Gastrocnemius medialis (tissue), 4 donors: ENCODE data around the gene OSBPL10.

Experiments
- POLR2A ChIP-seq, 2 donors: fragments of 450-650 bp; IDR thresholded peaks; one replicate each; pipeline ENCODE4 v1.6.1; 2017; ENCODE audit warnings: antibody characterized with exemption in 2 of 2, mild to moderate bottlenecking in 2 of 2, moderate library complexity in 2 of 2
- TF ChIP-seq, protein P1 (sequence below), 5 experiments: fragments of 450-650 bp in 3 of 5; fragments of 200-600 bp in 2 of 5; sonication (generic) in 2 of 5; IDR thresholded peaks in 4 of 5; conservative IDR thresholded peaks in 1 of 5; 1 replicate in 4 of 5; 2 replicates in 1 of 5; pipeline ENCODE4 v1.5.1; 2016 to 2019; ENCODE audit warnings: antibody characterized with exemption in 5 of 5, mild to moderate bottlenecking in 3 of 5, moderate library complexity in 3 of 5

DNA sequence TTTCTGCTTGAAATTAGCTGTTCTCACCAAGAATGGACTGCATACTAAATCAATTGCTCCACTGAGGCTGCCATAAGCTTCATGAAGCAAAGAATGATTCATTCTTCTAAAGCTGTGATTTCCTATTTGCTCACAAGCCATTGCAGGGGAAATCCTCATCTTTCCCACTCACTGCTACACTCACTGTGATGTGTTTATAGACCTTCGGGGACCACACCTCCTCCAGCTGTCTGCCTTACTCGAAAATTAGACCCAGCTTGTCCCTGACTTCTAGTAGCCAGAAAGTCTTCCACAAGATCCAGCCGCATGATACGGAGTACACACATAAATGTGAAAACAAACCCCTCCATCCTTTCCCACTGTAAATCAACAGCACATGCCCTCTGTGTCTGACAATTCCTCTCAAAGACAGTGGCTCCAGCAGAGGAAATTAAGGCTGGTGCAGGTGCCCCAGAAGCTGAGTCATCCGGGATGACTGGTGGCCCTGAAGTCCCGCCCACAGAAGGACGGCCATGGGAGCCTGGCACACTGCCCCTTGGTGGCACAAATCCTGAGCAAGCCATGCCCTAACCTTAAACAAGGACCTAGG lies 276.4 kb downstream of the OSBPL10 start:
- TF ChIP-seq, protein P1, sequence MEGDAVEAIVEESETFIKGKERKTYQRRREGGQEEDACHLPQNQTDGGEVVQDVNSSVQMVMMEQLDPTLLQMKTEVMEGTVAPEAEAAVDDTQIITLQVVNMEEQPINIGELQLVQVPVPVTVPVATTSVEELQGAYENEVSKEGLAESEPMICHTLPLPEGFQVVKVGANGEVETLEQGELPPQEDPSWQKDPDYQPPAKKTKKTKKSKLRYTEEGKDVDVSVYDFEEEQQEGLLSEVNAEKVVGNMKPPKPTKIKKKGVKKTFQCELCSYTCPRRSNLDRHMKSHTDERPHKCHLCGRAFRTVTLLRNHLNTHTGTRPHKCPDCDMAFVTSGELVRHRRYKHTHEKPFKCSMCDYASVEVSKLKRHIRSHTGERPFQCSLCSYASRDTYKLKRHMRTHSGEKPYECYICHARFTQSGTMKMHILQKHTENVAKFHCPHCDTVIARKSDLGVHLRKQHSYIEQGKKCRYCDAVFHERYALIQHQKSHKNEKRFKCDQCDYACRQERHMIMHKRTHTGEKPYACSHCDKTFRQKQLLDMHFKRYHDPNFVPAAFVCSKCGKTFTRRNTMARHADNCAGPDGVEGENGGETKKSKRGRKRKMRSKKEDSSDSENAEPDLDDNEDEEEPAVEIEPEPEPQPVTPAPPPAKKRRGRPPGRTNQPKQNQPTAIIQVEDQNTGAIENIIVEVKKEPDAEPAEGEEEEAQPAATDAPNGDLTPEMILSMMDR (IDR thresholded peaks at IDR 0.05 in 4 of 5, conservative IDR thresholded peaks at IDR 0.05 in 1 of 5), result no peak
- TF ChIP-seq POLR2A (IDR thresholded peaks at IDR 0.05), result no peak
